Endothelial cell of umbilical vein (primary cell): ENCODE data around the gene MUC13. TPM values are rescaled to one million over a fixed set of nuclear protein-coding genes. Genes with fewer than 3 reads are reported as not detected.
A peak's percentile ranks its signal among the peaks of the same experiment; 100 is the strongest.

Experiments
- BruUV-seq: library from RNA; stranded (reverse); fragments of 400-500 nt; replicated peaks from 2 replicates; lab custom pipeline; 2021; lab: Mats Ljungman, UMichigan
- CTCF ChIA-PET: fragments of 300-600, 350-600 bp; sonication (Branson Sonifier 250); formaldehyde crosslinking; loops from one replicate; lab custom pipeline; 2021; ENCODE audit warnings: antibody characterized with exemption, inconsistent platforms; lab: Charles Lee
- POLR2A ChIA-PET: fragments of 300-600, 350-600 bp; sonication (Branson Sonifier 250); formaldehyde crosslinking; loops from one replicate; lab custom pipeline; 2021; ENCODE audit warnings: antibody characterized with exemption, inconsistent platforms; lab: Charles Lee
- DNase-seq: peaks from one replicate; pipeline ENCODE4 v3.0.0-alpha.2; 2011; ENCODE audit warnings: low read depth, low spot score
- FAIRE-seq: peaks from 2 replicates; lab custom pipeline; 2011; peaks lifted over from hg19 to GRCh38; lab: Jason Lieb, UNC
- H2AFZ ChIP-seq: 2 replicates; pipeline ENCODE4 v1.6.0; 2012; ENCODE audit warnings: low read depth, low read length, control low read depth, inconsistent platforms
- H3K27ac ChIP-seq: 2 replicates; pipeline ENCODE4 v1.5.1; 2011; ENCODE audit warnings: low read depth, mild to moderate bottlenecking, control low read depth, low read length, moderate library complexity; ENCODE audit not compliant: insufficient read depth
- H3K27me3 ChIP-seq, 2 experiments: 2 replicates each; pipeline versions ENCODE4 v1.6.0 to v1.6.1; 2011; ENCODE audit warnings: low read length in 2 of 2, mixed read lengths in 1 of 2; ENCODE audit not compliant: control insufficient read depth in 2 of 2, insufficient read depth in 2 of 2
- H3K36me3 ChIP-seq, 2 experiments: 2 replicates in 1 of 2; 3 replicates in 1 of 2; pipeline ENCODE4 v1.5.1; 2011; ENCODE audit warnings: low read length in 2 of 2, mild to moderate bottlenecking in 1 of 2, moderate library complexity in 1 of 2; ENCODE audit not compliant: control insufficient read depth in 2 of 2, insufficient read depth in 2 of 2; ENCODE audit errors: extremely low read depth in 1 of 2
- H3K4me1 ChIP-seq: 3 replicates; pipeline ENCODE4 v1.5.1; 2011; ENCODE audit warnings: mild to moderate bottlenecking, low read length; ENCODE audit not compliant: control insufficient read depth, insufficient read depth; ENCODE audit errors: extremely low read depth
- H3K4me2 ChIP-seq: 2 replicates; pipeline ENCODE4 v1.6.1; 2011; ENCODE audit warnings: low read length, control low read depth, mixed read lengths; ENCODE audit not compliant: insufficient read depth
- H3K4me3 ChIP-seq, 3 experiments: fragments of 200-600 bp in 1 of 3; sonication (generic), shearing (Covaris generic) in 1 of 3; replicated peaks in 1 of 3; 2 replicates each; pipeline ENCODE4 v1.5.1; 2011 to 2016; ENCODE audit warnings: control low read depth in 3 of 3, low read length in 3 of 3, mild to moderate bottlenecking in 2 of 3, inconsistent platforms in 1 of 3, low read depth in 1 of 3, moderate library complexity in 1 of 3; ENCODE audit not compliant: insufficient read depth in 1 of 3
- H3K79me2 ChIP-seq: 2 replicates; pipeline ENCODE4 v1.6.0; 2012; ENCODE audit warnings: low read length, inconsistent platforms; ENCODE audit not compliant: control insufficient read depth, insufficient read depth
- H3K9ac ChIP-seq: replicated peaks from 2 replicates; pipeline ENCODE3; 2011; ENCODE audit warnings: low read length, control low read depth; ENCODE audit not compliant: insufficient read depth; ENCODE audit errors: extremely low read depth
- H3K9me1 ChIP-seq: replicated peaks from 3 replicates; pipeline ENCODE4 v1.6.0; 2011; ENCODE audit warnings: mild to moderate bottlenecking, low read length; ENCODE audit not compliant: control insufficient read depth, insufficient read depth; ENCODE audit errors: extremely low read depth
- H3K9me3 ChIP-seq: replicated peaks from 2 replicates; pipeline ENCODE4 v1.5.1; 2012; ENCODE audit warnings: low read length, inconsistent platforms; ENCODE audit not compliant: control insufficient read depth, insufficient read depth
- H4K20me1 ChIP-seq: replicated peaks from 2 replicates; pipeline ENCODE3; 2011; ENCODE audit warnings: mild to moderate bottlenecking, low read length; ENCODE audit not compliant: control insufficient read depth, insufficient read depth; ENCODE audit errors: extremely low read depth
- CTCF ChIP-seq, 2 donors: IDR thresholded peaks; 1 replicate in 1 of 2; 2 replicates in 1 of 2; pipeline ENCODE4 v1.5.1; 2011; ENCODE audit warnings: low read length in 2 of 2, mild to moderate bottlenecking in 2 of 2, moderate library complexity in 2 of 2, control low read depth in 1 of 2, inconsistent platforms in 1 of 2, low read depth in 1 of 2; ENCODE audit not compliant: insufficient read depth in 1 of 2; ENCODE audit errors: extremely low read depth in 1 of 2
- EZH2 ChIP-seq: IDR thresholded peaks from 2 replicates; pipeline ENCODE4 v1.6.1; 2012; ENCODE audit warnings: borderline replicate concordance, low read depth, mild to moderate bottlenecking, moderate library complexity, low read length, inconsistent platforms; ENCODE audit not compliant: severe bottlenecking
- FOS ChIP-seq: IDR thresholded peaks from 2 replicates; pipeline ENCODE4 v1.6.1; 2011; ENCODE audit warnings: mild to moderate bottlenecking, low read length, moderate library complexity, borderline replicate concordance; ENCODE audit not compliant: insufficient read depth
- GATA2 ChIP-seq: IDR thresholded peaks from 2 replicates; pipeline ENCODE4 v1.7.0; 2011; ENCODE audit warnings: low read depth, mild to moderate bottlenecking, moderate library complexity, mixed read lengths, low read length; ENCODE audit not compliant: insufficient read length, insufficient read depth
- JUN ChIP-seq: IDR thresholded peaks from 2 replicates; pipeline ENCODE4 v1.6.1; 2011; ENCODE audit warnings: borderline replicate concordance, low read depth; ENCODE audit not compliant: insufficient read length, insufficient read depth
- MYC ChIP-seq: IDR thresholded peaks from one replicate; pipeline ENCODE4 v1.6.1; 2011; ENCODE audit warnings: mild to moderate bottlenecking, low read depth, low read length
- POLR2A ChIP-seq: IDR thresholded peaks from 2 replicates; pipeline ENCODE4 v1.6.1; 2012; ENCODE audit warnings: low read depth, mild to moderate bottlenecking, control low read depth, low read length
- POLR2AphosphoS5 ChIP-seq: IDR thresholded peaks from 2 replicates; pipeline ENCODE4 v1.6.1; 2012; ENCODE audit warnings: low read depth, mild to moderate bottlenecking, control low read depth, low read length, moderate library complexity; ENCODE audit not compliant: insufficient read depth
- dilution Hi-C: fragments of 300-500 bp; cut with MboI; formaldehyde crosslinking; loops from one replicate; pipeline ENCODE4 v1.15.0; 2019; ENCODE audit warnings: low sequenced_read_pairs; ENCODE audit not compliant: extremely low pct_ligation_motif_present
- intact Hi-C: fragments of 100-400 bp; cut with micrococcal nuclease; formaldehyde crosslinking; loops from one replicate; pipeline ENCODE4 v1.10.0; 2022
- polyA plus RNA-seq, 4 experiments: library from polyadenylated mRNA; depleted of rRNA in 3 of 4; stranded (reverse) in 3 of 4; unstranded in 1 of 4; fragments of >200 nt; gene quantifications; 2 replicates each; pipeline versions ENCODE4 v1.2.1 to v1.2.3, GENCODE V29; 2011 to 2012; ENCODE audit warnings: missing spikeins in 1 of 4
- total RNA-seq: library from RNA; stranded (reverse); gene quantifications from 2 replicates; pipeline ENCODE4 v1.2.3, GENCODE V29; 2021
- TF ChIP-seq, protein P1 (sequence below): IDR thresholded peaks from 2 replicates; pipeline ENCODE4 v1.6.1; 2011; ENCODE audit not compliant: insufficient read depth, insufficient read length

MUC13 gene
- total and polyA plus RNA-seq, 2 donors (not counting 3 experiments of a cell fraction or from before 2014, with no cell fraction given), result not detected

DNA sequence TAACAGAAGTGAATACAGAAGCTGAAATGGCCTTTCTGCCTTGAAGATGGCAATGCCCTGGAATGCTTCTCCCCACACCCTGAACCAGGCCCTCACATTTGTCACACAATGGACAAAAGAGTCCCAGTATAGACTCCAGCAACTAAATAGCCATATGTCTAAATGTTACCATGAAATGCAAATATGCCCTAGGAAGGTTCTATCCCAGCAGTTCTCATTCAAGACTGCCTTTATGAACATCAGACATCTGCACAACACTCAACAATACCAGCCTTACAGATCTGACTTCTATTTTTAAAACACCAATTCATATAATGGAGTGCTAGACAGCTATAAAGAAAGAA lies 55.2 kb downstream of the MUC13 start:
- Histone ChIP-seq H3K4me2 (peak overlapping the region; percentile 90), H3K9me3 (no peaks in the 10 kb centered on the region), H3K9me1 (no peaks in the 10 kb centered on the region), H3K4me1 (peaks cover 38% of the 10 kb centered on the region), H3K27me3 (no peaks in the 10 kb centered on the region), H3K27ac (peak overlapping the region; percentile 91), H3K9ac (peak overlapping the region; percentile 34), H3K36me3 (no peaks in the 10 kb centered on the region), H3K79me2 (peaks cover 29% of the 10 kb centered on the region), H2AFZ (no peak overlapping the region), H3K4me3 (no peak overlapping the region), H4K20me1 (no peaks in the 10 kb centered on the region)
- DNase-seq, result no peak
- intact Hi-C loops (loop anchor here (1.0 kb wide), 3 partner anchors 8 to 42 kb away; partner anchors contain the start of gene ITGB5), dilution Hi-C loops (loop anchor here (25.0 kb wide), 1 partner anchor 117 kb away; no protein-coding TSS in a partner anchor)
- POLR2A ChIA-PET, result no interaction called here
- CTCF ChIA-PET, result interaction anchor here (1.0 to 3.2 kb wide), 5 partner anchors 22 to 120 kb away, joined by 3 to 15 read pairs (median 7); no protein-coding TSS in a partner anchor
- TF ChIP-seq GATA2 (no peak), POLR2AphosphoS5 (no peak)
- TF ChIP-seq, protein P1, sequence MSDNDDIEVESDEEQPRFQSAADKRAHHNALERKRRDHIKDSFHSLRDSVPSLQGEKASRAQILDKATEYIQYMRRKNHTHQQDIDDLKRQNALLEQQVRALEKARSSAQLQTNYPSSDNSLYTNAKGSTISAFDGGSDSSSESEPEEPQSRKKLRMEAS, result no peak
- no peak for FAIRE-seq
- no TSS peak for BruUV-seq

DNA sequence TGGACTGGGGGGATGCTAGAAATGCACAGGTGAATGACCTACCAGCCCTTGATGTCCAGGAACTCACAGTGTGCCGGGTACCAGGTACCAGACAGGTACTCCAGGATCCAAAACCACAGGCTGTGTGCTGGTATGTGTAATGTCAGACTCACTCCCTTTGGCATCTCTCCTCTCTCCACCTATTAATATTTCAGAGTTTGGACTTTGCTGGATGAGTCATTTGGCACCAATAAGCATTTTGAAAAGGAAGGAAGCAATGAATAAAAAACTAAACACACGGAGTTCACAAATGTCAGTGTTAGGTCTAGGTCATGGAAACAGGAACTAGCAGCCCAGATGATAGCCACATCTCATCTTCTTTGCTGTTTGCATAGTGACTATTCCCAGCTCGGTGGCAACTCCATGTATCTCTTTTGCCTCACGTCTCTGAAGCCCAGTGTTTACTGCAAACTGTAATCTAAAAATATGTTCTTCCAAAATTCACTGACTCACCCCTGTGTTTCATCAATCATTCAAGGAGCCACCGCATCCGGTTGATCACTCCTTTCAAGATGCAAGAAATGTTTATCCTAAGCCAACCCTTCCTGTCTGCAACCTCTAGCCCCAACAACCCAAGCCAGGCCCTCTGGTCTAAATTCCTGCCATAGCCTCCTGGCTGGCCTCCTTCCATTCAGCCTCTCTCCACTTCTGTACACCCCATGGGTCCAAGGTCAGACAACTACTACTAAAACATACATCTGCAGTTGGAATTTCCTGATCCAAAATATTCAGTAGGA lies 55.8 kb downstream of the MUC13 start:
- no TSS peak for BruUV-seq

More for the DNA sequence above, 55.8 kb downstream of the MUC13 start:
- H3K4me1 ChIP-seq, result peaks cover 34% of the 10 kb centered on the region
- peak overlapping the region; percentile 91 for H3K27ac ChIP-seq
- TF ChIP-seq EZH2 (no peak), MYC (no peak), FOS (peak; percentile 99), GATA2 (peak; percentile 95), POLR2A (peak; percentile 57), JUN (peak; percentile 96), CTCF (IDR thresholded peaks at IDR 0.05; ENCODE audit: extremely low read depth in 1 of 2, insufficient read depth in 1 of 2, low read depth in 1 of 2, low read length in 2 of 2) (no peak), POLR2AphosphoS5 (peak; percentile 89)
- TF ChIP-seq, protein P1, result no peak
- ChIA-PET POLR2A (no interaction called here), CTCF (interaction anchor here (1.0 to 3.2 kb wide), 7 partner anchors 22 to 120 kb away, joined by 3 to 15 read pairs (median 7); no protein-coding TSS in a partner anchor)
- peak overlapping the region; percentile 90 for H3K4me2 ChIP-seq
- FAIRE-seq, result peak; percentile 97
- peak; percentile 94 for DNase-seq
- H3K9me1 ChIP-seq, result no peaks in the 10 kb centered on the region
- no peaks in the 10 kb centered on the region for H3K27me3 ChIP-seq
- dilution Hi-C loops (loop anchor here (25.0 kb wide), 1 partner anchor 116 kb away; no protein-coding TSS in a partner anchor), intact Hi-C loops (loop anchor here (1.0 kb wide), 4 partner anchors 9 to 106 kb away; partner anchors contain the start of gene ITGB5)
- H3K4me3 ChIP-seq, result no peak overlapping the region
- H2AFZ ChIP-seq, result no peak overlapping the region
- peaks cover 29% of the 10 kb centered on the region for H3K79me2 ChIP-seq
- H3K9ac ChIP-seq, result peak overlapping the region; percentile 35
- no peaks in the 10 kb centered on the region for H3K36me3 ChIP-seq
- H4K20me1 ChIP-seq, result no peaks in the 10 kb centered on the region
- H3K9me3 ChIP-seq, result no peaks in the 10 kb centered on the region
